ENCODE data around the gene HTT-AS. TPM values are rescaled to one million over a fixed set of nuclear protein-coding genes. Genes with fewer than 3 reads are reported as not detected.
A peak's percentile ranks its signal among the peaks of the same experiment; 100 is the strongest.

HTT-AS gene
- total RNA-seq, 4 donors from 2014 or later, result not detected

GRCh38 chr4:3041192-3042142 is 32.9 kb downstream of the HTT-AS start:
- TF ChIP-seq, protein P1, sequence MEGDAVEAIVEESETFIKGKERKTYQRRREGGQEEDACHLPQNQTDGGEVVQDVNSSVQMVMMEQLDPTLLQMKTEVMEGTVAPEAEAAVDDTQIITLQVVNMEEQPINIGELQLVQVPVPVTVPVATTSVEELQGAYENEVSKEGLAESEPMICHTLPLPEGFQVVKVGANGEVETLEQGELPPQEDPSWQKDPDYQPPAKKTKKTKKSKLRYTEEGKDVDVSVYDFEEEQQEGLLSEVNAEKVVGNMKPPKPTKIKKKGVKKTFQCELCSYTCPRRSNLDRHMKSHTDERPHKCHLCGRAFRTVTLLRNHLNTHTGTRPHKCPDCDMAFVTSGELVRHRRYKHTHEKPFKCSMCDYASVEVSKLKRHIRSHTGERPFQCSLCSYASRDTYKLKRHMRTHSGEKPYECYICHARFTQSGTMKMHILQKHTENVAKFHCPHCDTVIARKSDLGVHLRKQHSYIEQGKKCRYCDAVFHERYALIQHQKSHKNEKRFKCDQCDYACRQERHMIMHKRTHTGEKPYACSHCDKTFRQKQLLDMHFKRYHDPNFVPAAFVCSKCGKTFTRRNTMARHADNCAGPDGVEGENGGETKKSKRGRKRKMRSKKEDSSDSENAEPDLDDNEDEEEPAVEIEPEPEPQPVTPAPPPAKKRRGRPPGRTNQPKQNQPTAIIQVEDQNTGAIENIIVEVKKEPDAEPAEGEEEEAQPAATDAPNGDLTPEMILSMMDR (IDR thresholded peaks at IDR 0.05), result no peak
- TF ChIP-seq EP300 (IDR thresholded peaks at IDR 0.05) (no peak), POLR2A (IDR thresholded peaks at IDR 0.05) (no peak)
- DNase-seq (ENCODE audit: low spot score in 2 of 2), result peak; percentile 33 to 42
- H3K36me3 ChIP-seq, result no peaks in the 10 kb centered on the region
- peak overlapping the region; percentile 25 to 50 (median 47) for H3K4me3 ChIP-seq
- H3K27ac ChIP-seq, result peak overlapping the region in 2 of 4 donors; percentile 36 to 75
- H3K9me3 ChIP-seq, result no peaks in the 10 kb centered on the region
- H3K27me3 ChIP-seq, result no peaks in the 10 kb centered on the region
- WGBS, 2 donors, result 26 to 61% methylated on average over 21 to 29 of the region's 57 CpGs
- H3K4me1 ChIP-seq, result peaks cover 0 to 40% (median 11%) of the 10 kb centered on the region in 4 donors

DNA sequence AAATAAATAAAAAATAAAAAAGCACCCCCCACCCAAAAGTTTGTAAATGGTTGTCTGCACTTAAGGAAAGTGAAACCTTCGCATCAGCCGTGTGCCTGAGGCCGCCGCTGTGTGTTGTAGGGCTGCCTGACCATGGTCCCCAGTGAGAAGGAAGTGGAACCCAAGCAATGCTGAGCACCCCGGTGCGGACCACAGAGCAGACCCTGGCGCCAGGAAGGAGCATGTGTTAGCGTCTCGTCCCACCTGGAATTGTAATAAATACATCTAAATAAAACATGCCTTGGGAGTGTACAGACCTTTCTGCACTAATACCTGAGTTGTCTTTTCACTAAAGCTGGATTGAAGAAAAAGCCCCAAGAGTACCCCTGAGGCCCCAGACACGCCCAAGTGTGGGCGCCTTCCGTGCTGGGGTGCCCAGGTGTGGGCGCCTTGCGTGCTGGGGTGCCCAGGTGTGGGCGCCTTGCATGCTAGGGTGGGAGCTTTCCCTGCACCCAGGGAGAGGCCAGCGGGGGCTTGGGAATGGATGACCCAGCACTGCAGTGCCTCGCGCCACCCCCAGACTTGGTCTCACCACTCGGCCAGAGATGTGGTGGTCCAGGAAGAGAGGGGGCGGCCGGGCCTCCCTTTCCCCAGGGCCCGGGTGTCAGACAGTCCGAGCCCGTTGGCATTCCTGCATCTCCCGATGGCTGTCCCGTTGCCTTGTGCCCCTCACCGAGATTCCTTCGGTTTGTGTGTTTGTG is 33.7 kb downstream of the HTT-AS start:
- no peaks in the 10 kb centered on the region for H3K9me3 ChIP-seq
- peak overlapping the region in 1 of 4 donors; percentile 75 for H3K27ac ChIP-seq
- H3K4me3 ChIP-seq, result peak overlapping the region in 2 of 4 donors; percentile 48 to 50
- 82 to 89% methylated on average over 28 of the region's 28 CpGs for WGBS, 2 donors
- H3K4me1 ChIP-seq, result peaks cover 0 to 40% (median 11%) of the 10 kb centered on the region in 4 donors
- DNase-seq (ENCODE audit: low spot score in 2 of 2), result no peak
- H3K27me3 ChIP-seq, result no peaks in the 10 kb centered on the region
- no peaks in the 10 kb centered on the region for H3K36me3 ChIP-seq
- TF ChIP-seq POLR2A (IDR thresholded peaks at IDR 0.05) (no peak), EP300 (IDR thresholded peaks at IDR 0.05) (no peak)
- TF ChIP-seq, protein P1 (IDR thresholded peaks at IDR 0.05), result no peak

DNA sequence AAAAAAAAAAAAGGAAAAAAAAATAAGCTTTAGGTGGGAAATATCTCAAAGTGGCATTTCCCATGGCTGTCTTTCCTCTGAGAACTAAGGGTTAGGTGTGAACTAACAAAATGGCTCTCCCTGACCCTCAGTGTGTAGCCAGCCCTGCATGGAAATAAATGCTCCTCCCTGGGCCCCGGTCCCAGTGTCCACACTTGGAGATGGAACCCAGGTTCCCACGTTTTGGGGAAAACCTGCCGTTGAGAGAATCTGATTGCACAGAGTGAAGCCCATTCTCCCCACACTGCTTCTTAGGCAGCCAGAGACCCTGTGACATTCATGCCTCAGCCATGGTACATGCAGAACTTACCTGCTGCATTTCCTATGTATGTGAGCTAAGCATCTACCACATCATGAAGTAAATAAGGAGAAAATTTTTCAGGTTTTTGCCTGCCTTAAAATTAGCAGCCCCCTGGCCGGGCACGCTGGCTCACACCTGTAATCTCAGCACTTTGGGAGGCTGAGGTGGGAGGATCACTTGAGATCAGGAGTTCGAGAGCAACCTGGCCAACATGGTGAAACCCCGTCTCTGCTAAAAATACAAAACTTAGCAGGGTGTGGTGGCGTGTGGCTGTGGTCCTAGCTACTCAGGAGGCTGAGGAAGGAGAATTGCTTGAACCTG is 34.5 kb downstream of the HTT-AS start:
- H3K4me1 ChIP-seq, result peaks cover 0 to 40% (median 9%) of the 10 kb centered on the region in 4 donors
- no peaks in the 10 kb centered on the region for H3K9me3 ChIP-seq
- no peaks in the 10 kb centered on the region for H3K36me3 ChIP-seq
- WGBS, 2 donors, result 84% methylated on average over 8 of the region's 8 CpGs
- no peak for TF ChIP-seq EP300 (IDR thresholded peaks at IDR 0.05)
- no peaks in the 10 kb centered on the region for H3K27me3 ChIP-seq
- no peak overlapping the region for H3K27ac ChIP-seq
- no peak for DNase-seq (ENCODE audit: low spot score in 2 of 2)
- H3K4me3 ChIP-seq, result no peak overlapping the region

GRCh38 chr4:3037957-3038461 is 36.3 kb downstream of the HTT-AS start:
- Histone ChIP-seq H3K27ac (no peak overlapping the region), H3K4me1 (peaks cover 0 to 40% (median 8%) of the 10 kb centered on the region in 4 donors), H3K4me3 (peak overlapping the region in 1 of 4 donors; percentile 25), H3K27me3 (no peaks in the 10 kb centered on the region), H3K36me3 (no peaks in the 10 kb centered on the region), H3K9me3 (no peaks in the 10 kb centered on the region)
- TF ChIP-seq POLR2A (IDR thresholded peaks at IDR 0.05), result no peak
- no peak for DNase-seq (ENCODE audit: low spot score in 2 of 2)
- WGBS, 2 donors, result 47 to 63% methylated on average over 6 of the region's 6 CpGs

GRCh38 chr4:3036131-3036952 is 38.0 kb downstream of the HTT-AS start:
- 83 to 87% methylated on average over 21 of the region's 21 CpGs for WGBS, 2 donors
- no peak for DNase-seq (ENCODE audit: low spot score in 2 of 2)
- TF ChIP-seq EP300 (IDR thresholded peaks at IDR 0.05) (no peak), POLR2A (IDR thresholded peaks at IDR 0.05) (no peak)
- TF ChIP-seq, protein P1 (IDR thresholded peaks at IDR 0.05), result no peak

More at GRCh38 chr4:3036131-3036952, 38.0 kb downstream of the HTT-AS start:
- Histone ChIP-seq H3K27ac (no peak overlapping the region), H3K4me1 (peaks cover 0 to 26% (median 0%) of the 10 kb centered on the region in 4 donors), H3K4me3 (no peak overlapping the region), H3K9me3 (no peaks in the 10 kb centered on the region), H3K36me3 (no peaks in the 10 kb centered on the region), H3K27me3 (no peaks in the 10 kb centered on the region)

All from tibial nerve (tissue), 4 donors.